HG03060 (cell line): ENCODE data around the gene TLE5.
"Not testable (repeated sequence)": the region's sequence is repeated elsewhere in the genome, so short reads cannot be mapped to it uniquely, and the experiment has no call there.

ENCODE experiments used
- ATAC-seq: cut with Tn5 transposase; IDR thresholded peaks from one replicate; pipeline ENCODE4 v1.9.1; 2021; ENCODE audit warnings: low read depth, moderate number of reproducible peaks; ENCODE audit not compliant: unreplicated experiment

The TLE5 gene

DNA sequence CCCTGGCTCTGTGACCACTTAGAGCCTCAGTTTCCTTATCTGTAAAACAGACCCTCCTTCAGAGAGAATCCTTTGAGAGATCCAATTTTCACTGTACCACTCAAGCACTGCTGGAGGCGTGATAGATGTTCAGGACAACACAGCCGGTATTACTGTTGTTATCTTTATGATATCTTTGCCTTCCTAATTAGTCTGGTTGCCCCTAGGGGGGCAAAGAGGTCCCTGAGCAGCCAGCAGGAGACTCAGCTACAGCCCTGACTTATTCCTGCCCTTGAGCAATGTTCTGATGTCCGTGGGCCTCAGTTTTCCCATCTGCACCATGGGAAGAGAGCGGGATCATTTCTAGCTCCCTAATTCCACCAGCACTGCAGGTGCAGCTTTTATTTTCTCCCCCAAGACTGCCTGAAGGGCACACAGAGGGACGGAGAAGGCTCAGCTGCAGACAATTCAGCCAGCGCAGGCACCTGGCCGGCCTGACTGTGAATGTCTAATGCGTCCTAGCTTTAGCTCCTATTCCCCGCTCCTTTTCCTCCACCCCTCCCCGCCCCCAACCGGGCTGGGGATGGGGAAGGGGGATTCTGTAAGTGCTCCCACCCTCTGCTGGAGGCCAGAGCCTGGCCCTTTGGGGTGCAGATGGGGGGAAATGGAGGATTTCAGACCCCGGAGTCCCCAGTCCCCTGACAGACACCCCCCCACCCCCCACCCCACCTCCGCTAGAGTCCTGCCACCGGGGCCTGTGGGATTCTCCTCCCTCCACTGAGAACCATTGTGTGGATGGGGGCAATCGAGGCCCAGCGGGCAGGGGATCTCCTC, 16.2 kb downstream of the TLE5 start:
- no peak for ATAC-seq

GRCh38 chr19:3045191-3045590, 17.1 kb downstream of the TLE5 start:
- ATAC-seq: no peak

DNA sequence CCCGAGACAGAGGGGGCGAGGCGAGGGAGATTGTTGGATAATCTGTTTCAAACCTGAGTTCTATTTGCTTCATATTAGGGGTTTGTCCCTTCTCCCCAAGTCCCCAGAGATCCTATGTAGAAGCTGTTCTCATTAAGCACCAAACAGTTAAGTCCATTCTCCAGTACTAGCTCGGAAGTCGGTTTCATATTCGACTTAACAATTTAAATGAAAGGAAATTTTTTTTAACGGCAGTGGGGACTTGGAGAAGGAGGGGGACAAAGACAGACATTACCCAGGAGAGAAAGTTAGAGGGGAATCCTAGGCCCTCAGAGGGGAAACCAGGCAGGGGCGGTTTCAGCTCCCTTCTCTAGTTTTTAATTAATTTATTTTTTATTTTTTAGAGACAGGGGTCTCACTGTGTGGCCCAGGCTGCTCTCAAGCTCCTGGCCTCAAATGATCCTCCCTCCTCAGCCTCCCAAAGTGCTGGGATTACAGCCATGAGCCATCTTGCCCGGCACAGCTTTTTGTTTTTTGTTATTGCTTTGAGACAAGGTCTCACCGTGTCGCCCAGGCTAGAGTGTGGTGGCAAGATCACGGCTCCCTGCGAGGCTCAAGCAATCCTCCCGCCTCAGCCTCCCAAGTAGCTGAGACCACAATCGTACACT, 19.6 kb downstream of the TLE5 start:
- ATAC-seq: no peak

DNA sequence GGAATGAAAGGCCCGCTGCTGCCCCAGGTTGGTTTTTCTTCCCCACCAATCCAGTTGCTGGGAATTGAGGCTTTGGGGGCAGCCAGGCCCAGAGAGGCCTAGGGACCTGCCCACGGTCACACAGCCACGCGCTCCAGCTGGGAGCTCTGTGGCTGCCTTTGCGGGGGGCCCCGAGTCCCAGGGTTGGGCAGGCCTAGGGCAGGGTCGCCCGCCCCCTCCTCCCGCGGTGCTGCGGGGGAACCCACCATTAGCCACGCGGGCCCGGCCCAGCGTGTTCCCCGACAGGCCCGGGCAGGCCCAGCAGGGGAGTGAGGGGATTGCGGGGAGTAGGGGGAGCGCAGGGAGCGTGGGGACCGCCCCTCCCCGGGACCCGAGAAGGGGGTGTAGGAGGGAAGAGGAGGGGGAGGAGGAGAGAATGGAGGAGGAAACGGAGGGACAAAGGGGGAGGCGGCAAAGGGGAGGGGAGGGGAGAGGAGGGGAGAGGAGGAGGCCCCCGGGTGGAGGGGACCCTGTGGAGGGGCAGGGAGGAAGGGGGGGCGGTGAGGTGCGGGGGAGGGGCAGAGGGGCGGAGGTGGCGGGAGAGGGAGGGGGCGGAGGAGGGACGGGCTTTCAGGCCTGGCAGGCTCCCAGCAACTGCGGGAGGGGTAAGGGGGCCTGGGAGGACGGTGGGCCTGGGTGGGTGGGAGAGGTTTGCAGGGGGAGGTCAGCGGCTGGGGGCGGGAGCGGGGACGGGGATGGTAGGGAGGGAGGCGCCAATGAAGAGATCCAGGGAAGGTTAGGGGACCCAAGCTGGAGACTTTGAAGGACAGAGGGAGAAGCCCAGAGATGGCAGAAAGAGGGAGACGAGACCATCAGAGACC, 20.3 kb downstream of the TLE5 start:
- ATAC-seq: no peak

DNA sequence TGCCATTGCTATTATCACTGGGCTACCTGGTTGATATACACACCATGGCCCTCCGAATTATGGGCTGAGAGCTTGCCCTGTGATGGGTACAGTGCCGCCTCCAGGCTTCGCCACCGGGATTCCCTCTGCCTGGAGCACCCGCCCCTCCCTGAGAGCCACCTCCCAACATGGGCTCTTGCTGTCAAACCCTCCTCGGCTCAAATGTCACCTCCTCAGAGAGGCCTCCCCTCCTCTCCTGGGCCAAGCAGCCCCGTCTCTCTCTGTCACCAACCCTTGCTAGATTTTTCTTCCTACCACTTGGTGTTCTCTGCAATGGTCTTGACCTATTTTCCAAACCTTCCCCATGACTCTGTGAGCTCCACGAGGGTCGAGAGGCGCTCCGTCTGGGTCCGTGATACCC, 21.0 kb downstream of the TLE5 start:
- no peak for ATAC-seq

- ATAC-seq: no peak
Measured at GRCh38 chr19:3039641-3040077, 22.6 kb downstream of the TLE5 start.

- no peak for ATAC-seq
Measured at GRCh38 chr19:3039125-3039524, 23.2 kb downstream of the TLE5 start.

DNA sequence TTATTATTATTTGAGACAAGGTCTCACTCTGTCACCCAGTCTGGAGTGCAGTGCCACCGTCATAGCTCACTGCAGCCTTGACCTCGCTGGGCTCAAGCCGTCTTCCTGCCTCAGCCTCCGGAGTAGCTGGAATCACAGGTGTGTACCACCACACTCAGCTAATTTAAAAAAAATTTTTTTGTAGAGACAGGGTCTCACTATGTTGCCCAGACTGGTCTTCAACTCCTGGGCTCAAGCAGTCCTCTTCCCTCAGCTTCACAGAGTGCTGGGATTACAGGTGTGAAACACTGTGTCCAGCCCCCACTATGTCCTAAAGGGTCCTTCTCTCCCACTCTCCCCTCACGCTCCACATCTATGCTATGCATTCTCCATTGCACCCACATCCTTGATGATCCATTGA, 24.1 kb downstream of the TLE5 start:
- no peak for ATAC-seq

DNA sequence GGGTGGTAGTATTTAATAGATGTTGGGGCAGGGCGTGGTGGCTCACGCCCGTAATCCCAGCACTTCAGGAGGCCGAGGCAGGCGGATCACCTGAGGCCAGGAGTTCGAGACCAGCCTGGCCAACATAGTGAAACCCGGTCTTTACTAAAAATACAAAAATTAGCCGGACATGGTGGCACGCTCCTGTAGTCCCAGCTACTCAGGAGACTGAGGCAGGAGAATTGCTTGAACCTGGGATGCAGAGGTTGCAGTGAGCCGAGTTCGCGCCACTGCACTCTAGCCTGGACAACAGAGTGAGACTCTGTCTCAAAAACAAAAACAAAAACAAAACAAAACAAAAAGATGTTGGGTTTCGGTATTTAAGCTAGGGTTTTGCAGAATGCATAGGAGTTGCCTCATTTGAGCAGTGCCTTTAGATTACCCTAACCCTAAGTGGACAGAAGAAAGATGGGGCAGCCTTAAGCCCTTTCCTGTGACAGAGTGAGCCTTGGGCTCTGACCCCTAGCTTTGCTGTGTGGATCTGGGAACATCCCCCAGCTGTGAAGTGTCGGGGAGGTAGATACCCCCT, 25.2 kb downstream of the TLE5 start:
- not testable (repeated sequence) for ATAC-seq

GRCh38 chr19:3036119-3036976, 25.9 kb downstream of the TLE5 start:
- ATAC-seq: no peak

- peak; percentile 52 for ATAC-seq
Measured at GRCh38 chr19:3035542-3036118, 26.7 kb downstream of the TLE5 start.

- ATAC-seq: no peak
Measured at GRCh38 chr19:3034656-3035541, 27.4 kb downstream of the TLE5 start.

GRCh38 chr19:3034406-3034655, 28.0 kb downstream of the TLE5 start:
- ATAC-seq: no peak

DNA sequence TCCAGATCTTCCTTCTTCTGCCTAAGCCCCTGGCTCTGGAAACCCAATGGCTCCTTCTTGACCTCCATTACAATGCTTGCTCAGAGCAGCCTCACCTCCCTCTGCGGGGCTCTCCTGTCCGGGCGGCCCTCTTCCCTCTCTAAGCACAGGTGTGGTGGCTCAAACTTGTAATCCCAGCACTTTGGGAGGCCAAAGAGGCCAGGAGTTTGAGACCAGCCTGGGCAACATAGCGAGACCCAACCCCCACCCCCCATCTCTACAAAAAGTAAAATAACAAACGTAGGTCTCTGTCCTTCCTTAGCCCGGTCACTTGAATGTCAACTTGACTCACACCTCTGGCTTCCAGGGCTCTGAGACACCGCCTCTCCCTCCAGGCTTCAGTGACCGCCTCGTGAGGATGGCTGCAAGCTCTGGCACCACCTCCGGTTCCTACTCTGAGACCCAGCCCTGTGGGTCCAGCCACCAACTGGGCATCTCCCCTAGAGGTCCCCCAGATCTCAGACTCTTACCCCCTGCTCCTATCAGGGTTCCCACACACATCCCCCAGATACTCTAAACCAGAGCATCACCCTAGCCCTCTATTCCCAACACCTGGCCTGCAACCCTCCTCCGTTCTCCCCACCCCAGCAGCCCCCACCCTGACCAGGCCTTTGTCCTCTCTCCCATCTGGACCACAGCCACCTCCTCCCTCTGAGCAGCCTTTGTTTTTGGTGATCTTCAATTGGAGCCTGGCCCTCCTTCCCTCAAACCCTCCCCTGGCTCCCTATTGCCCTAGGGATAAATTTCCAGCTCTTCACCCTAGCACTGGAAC, 28.5 kb downstream of the TLE5 start:
- no peak for ATAC-seq

- ATAC-seq: no peak
Measured at GRCh38 chr19:3031607-3031867, 30.8 kb downstream of the TLE5 start.

- ATAC-seq: no peak
Measured at GRCh38 chr19:3029065-3029923, 33.0 kb downstream of the TLE5 start, which contains the start of gene TLE2. TSS of gene TLE2 (minus strand) at chr19:3029280. CDS start at chr19:3028904, 376 bp downstream.

- no peak for ATAC-seq
Measured at GRCh38 chr19:3028305-3029064, 33.8 kb downstream of the TLE5 start.
